Epithelial cell of proximal tubule (primary cell): ENCODE results near the gene AKT3. TPM values are rescaled to one million over a fixed set of nuclear protein-coding genes. Genes with fewer than 3 reads are reported as not detected.
"Not testable (repeated sequence)": the region's sequence is repeated elsewhere in the genome, so short reads cannot be mapped to it uniquely, and the experiment has no call there.

Source experiments
- DNase-seq: peaks from one replicate; pipeline ENCODE4 v3.0.0-alpha.2; 2011; ENCODE audit warnings: low read depth
- H3K4me3 ChIP-seq: 2 replicates; pipeline ENCODE4 v1.5.1; 2011; ENCODE audit warnings: low read depth, mild to moderate bottlenecking, low read length
- CTCF ChIP-seq: conservative IDR thresholded peaks from 2 replicates; pipeline ENCODE4 v1.5.1; 2012; ENCODE audit warnings: low read depth, mild to moderate bottlenecking, low read length
- total RNA-seq: library from RNA; depleted of rRNA; stranded (reverse); fragments of >200 nt; gene quantifications from 2 replicates; pipeline ENCODE4 v1.2.3, GENCODE V29; 2015

The AKT3 gene
- total RNA-seq, 1 donor from 2014 or later, result 12.2 TPM

- no peak for DNase-seq
- TF ChIP-seq CTCF, result no peak
- H3K4me3 ChIP-seq, result no peak overlapping the region
Observed at GRCh38 chr1:243658594-243659105, 191.4 kb downstream of the AKT3 start.

- TF ChIP-seq CTCF, result no peak
- H3K4me3 ChIP-seq, result no peak overlapping the region
Observed at GRCh38 chr1:243657793-243658192, 192.2 kb downstream of the AKT3 start.

DNA sequence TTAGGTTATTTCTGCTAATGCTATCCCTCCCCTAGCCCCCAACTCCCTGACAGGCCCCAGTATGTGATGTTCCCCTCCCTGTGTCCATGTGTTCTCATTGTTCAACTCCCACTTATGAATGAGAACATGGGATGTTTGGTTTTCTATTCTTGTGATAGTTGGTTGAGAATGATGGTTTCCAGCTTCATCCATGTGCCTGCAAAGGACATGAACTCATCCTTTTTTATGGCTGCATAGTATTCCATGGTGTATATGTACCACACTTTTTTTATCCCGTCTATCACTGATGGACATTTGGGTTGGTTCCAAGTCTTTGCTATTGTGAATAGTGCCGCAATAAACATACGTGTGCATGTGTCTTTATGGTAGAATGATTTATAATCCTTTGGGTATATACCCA, 200.5 kb downstream of the AKT3 start:
- not testable (repeated sequence) for DNase-seq, H3K4me3 ChIP-seq

More at GRCh38 chr1:243657793-243658192, 192.2 kb downstream of the AKT3 start:
- DNase-seq, result no peak

GRCh38 chr1:243646841-243647240, 203.2 kb downstream of the AKT3 start:
- H3K4me3 ChIP-seq, result no peak overlapping the region
- TF ChIP-seq CTCF, result no peak
- DNase-seq, result no peak

DNA sequence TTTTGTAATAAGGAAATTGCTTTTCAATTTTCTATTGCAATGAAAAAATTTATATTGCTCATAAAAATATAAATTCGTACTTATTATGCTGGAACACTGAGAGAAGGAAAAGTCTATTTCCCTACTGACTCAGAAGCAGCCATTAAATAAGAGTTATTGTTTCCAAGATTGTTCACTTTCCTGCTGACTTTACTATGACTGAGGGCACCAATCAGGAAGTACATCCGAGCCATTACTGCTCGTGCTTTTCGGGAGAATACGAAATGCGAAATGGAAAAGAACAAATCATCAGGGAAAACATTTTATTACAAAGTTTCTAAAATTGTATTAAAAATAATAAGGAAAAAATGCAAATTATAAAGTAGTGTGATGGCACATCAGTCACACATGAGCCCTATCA, 204.8 kb downstream of the AKT3 start:
- no peak overlapping the region for H3K4me3 ChIP-seq
- TF ChIP-seq CTCF, result no peak
- no peak for DNase-seq

- no peak for DNase-seq
- no peak for TF ChIP-seq CTCF
Observed at GRCh38 chr1:243642936-243643335, 207.1 kb downstream of the AKT3 start.

DNA sequence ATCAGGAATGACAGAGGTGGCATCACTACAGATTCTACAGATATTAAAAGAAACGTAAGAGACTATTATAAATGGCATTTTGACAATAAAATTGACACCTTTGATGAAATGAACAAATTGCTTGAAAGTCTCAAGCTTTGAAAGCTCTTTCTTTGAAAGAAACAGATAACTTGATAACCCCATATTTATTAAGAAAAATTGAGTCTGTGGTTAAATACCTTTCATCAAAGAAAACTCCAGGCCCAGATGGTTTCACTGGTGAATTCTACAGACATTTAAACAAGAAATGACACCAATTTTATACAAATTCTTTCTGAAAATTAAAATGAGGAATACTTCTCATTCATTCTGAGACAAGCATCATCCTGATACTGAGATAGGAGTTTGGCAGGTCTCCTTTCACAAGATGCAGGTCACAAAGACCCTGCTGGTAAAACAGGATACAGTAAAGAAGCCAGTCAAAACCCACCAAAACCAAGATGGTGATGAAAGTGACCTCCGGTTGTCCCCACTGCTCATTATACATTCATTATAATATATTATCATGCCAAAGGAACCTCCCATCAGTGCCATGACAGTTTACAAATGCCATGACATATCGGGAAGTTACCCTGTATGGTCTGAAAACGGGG, 210.9 kb downstream of the AKT3 start:
- TF ChIP-seq CTCF, result no peak
- no peak for DNase-seq
- no peak overlapping the region for H3K4me3 ChIP-seq

More at GRCh38 chr1:243642936-243643335, 207.1 kb downstream of the AKT3 start:
- no peak overlapping the region for H3K4me3 ChIP-seq
